GM12878 (cell line): ENCODE results near the gene DSEL. TPM values are rescaled to one million over a fixed set of nuclear protein-coding genes. Genes with fewer than 3 reads are reported as not detected.

Source experiments
- ATAC-seq: fragments of 200-7000 bp; cut with Tn5 transposase; 3 replicates; pipeline ENCODE4 v1.9.1; 2020; ENCODE audit warnings: mild to moderate bottlenecking, moderate library complexity
- BruUV-seq: library from RNA; stranded (reverse); fragments of 400-500 nt; replicated peaks from 2 replicates; lab custom pipeline; 2021; lab: Mats Ljungman, UMichigan
- CTCF ChIA-PET: fragments of 300-600 bp; sonication (Branson Sonifier 250); formaldehyde crosslinking; extraction: SDS; loops from one replicate; lab custom pipeline; 2021; ENCODE audit warnings: inconsistent platforms; lab: Yijun Ruan, JAX
- POLR2A ChIA-PET: fragments of 350-600 bp; formaldehyde crosslinking; extraction: SDS; loops from one replicate; lab custom pipeline; 2021; ENCODE audit warnings: inconsistent platforms; lab: Charles Lee
- RAD21 ChIA-PET: fragments of 300-600 bp; sonication (Branson Sonifier 250); formaldehyde crosslinking; loops from one replicate; lab custom pipeline; 2023; ENCODE audit warnings: antibody characterized with exemption; ENCODE audit not compliant: unreplicated experiment; lab: Charles Lee
- SMC1A ChIA-PET: fragments of 300-600 bp; sonication (Branson Sonifier 250); formaldehyde crosslinking; loops from one replicate; lab custom pipeline; 2023; ENCODE audit not compliant: unreplicated experiment, uncharacterized antibody; lab: Charles Lee
- DNase-seq: peaks from one replicate; pipeline ENCODE4 v3.0.0-alpha.2; 2011; ENCODE audit warnings: low read depth, low spot score
- FAIRE-seq: peaks from 3 replicates; lab custom pipeline; 2011; peaks lifted over from hg19 to GRCh38; lab: Jason Lieb, UNC
- H2AFZ ChIP-seq: 2 replicates; pipeline ENCODE4 v1.6.0; 2011; ENCODE audit warnings: low read depth, low read length, control low read depth; ENCODE audit not compliant: control insufficient read depth
- H3K27ac ChIP-seq: 2 replicates; pipeline ENCODE4 v1.5.1; 2011; ENCODE audit warnings: control low read depth; ENCODE audit not compliant: control insufficient read depth, insufficient read depth
- H3K27me3 ChIP-seq, 2 experiments: replicated peaks in 1 of 2; 2 replicates each; pipeline versions ENCODE4 v1.6.0 to v1.6.1; 2011; ENCODE audit warnings: low read length in 1 of 2; ENCODE audit not compliant: control insufficient read depth in 2 of 2, insufficient read depth in 2 of 2
- H3K36me3 ChIP-seq, 2 experiments: 2 replicates each; pipeline ENCODE4 v1.5.1; 2011; ENCODE audit warnings: low read length in 1 of 2; ENCODE audit not compliant: control insufficient read depth in 2 of 2, insufficient read depth in 2 of 2
- H3K4me1 ChIP-seq: 2 replicates; pipeline ENCODE4 v1.6.1; 2011; ENCODE audit warnings: mild to moderate bottlenecking, low read length, moderate library complexity, mixed read lengths; ENCODE audit not compliant: control insufficient read depth, insufficient read depth
- H3K4me2 ChIP-seq: 2 replicates; pipeline ENCODE4 v1.6.0; 2011; ENCODE audit warnings: control low read depth; ENCODE audit not compliant: control insufficient read depth, insufficient read depth
- H3K4me3 ChIP-seq: fragments of 200-600 bp; sonication (generic); 2 replicates; pipeline ENCODE4 v1.5.1; 2016
- H3K79me2 ChIP-seq: 2 replicates; pipeline ENCODE4 v1.6.0; 2011; ENCODE audit warnings: low read length; ENCODE audit not compliant: control insufficient read depth, insufficient read depth
- H3K9ac ChIP-seq: 2 replicates; pipeline ENCODE4 v1.8.0; 2011; ENCODE audit warnings: low read length, control low read depth, mixed read lengths; ENCODE audit not compliant: control insufficient read depth, insufficient read depth
- H3K9me3 ChIP-seq: replicated peaks from 3 replicates; pipeline ENCODE4 v1.5.1; 2011; ENCODE audit warnings: mild to moderate bottlenecking, low read length; ENCODE audit not compliant: control insufficient read depth, insufficient read depth
- H4K20me1 ChIP-seq: 2 replicates; pipeline ENCODE4 v1.6.0; 2011; ENCODE audit not compliant: control insufficient read depth, insufficient read depth
- NKRF ChIP-seq: fragments of 450-650 bp; conservative IDR thresholded peaks from 2 replicates; pipeline ENCODE4 v1.6.1; 2017; ENCODE audit warnings: mild to moderate bottlenecking, moderate library complexity
- PBX3 ChIP-seq: IDR thresholded peaks from 2 replicates; pipeline ENCODE4 v1.6.1; 2011; ENCODE audit warnings: mild to moderate bottlenecking, low read depth, low read length, moderate library complexity; ENCODE audit not compliant: insufficient replicate concordance
- SUPT20H ChIP-seq: IDR thresholded peaks from 2 replicates; pipeline ENCODE4 v1.6.1; 2011; ENCODE audit warnings: low read depth, mild to moderate bottlenecking, low read length, moderate library complexity, borderline replicate concordance; ENCODE audit not compliant: control insufficient read depth
- ZNF384 ChIP-seq: IDR thresholded peaks from 2 replicates; pipeline ENCODE4 v1.6.1; 2012; ENCODE audit warnings: low read depth, mild to moderate bottlenecking, low read length, improper control_type of control experiment, borderline replicate concordance
- WGBS: methylation state at CpG from one replicate; pipeline ENCODE4 v1.1.6; 2016; ENCODE audit warnings: low lambda C conversion rate; ENCODE audit not compliant: insufficient replicate concordance, insufficient coverage; ENCODE audit errors: missing lambda C conversion rate; 5-methylcytosine and 5-hydroxymethylcytosine counted together
- in situ Hi-C: fragments of 300-500 bp; cut with MboI; formaldehyde crosslinking; loops from 9 replicates; pipeline ENCODE4 v1.14.3; 2018; ENCODE audit warnings: mixed read lengths
- intact Hi-C: fragments of 100-400 bp; cut with micrococcal nuclease; formaldehyde crosslinking; loops from one replicate; pipeline ENCODE4 v1.14.2; 2022; ENCODE audit not compliant: unreplicated experiment
- polyA plus RNA-seq, 11 experiments: library from polyadenylated mRNA; depleted of rRNA in 4 of 11; unstranded in 6 of 11; stranded (reverse) in 5 of 11; fragments of >200 nt; fragmentation: Nextera tagmentation in 4 of 11; fragmentation: Illumina TruSeq in 1 of 11; extraction: Ambion mirVana in 4 of 11; extraction: Trizol in 1 of 11; gene quantifications; 1 replicate in 1 of 11; 2 replicates in 10 of 11; pipeline versions ENCODE4 v1.2.1 to v1.2.3, GENCODE V29; 2011 to 2016; ENCODE audit warnings: inconsistent platforms in 2 of 11, missing spikeins in 2 of 11, low read depth in 1 of 11
- total RNA-seq, 4 experiments: library from RNA; depleted of rRNA in 3 of 4; stranded (reverse); fragments of >200 nt in 3 of 4; fragmentation: Illumina TruSeq in 1 of 4; extraction: Trizol in 1 of 4; gene quantifications; 2 replicates each; pipeline versions ENCODE4 v1.2.1 to v1.2.3, GENCODE V29; 2013 to 2021

Gene DSEL
- total and polyA plus RNA-seq, 10 of the 15 experiments (the other 5 are each of a cell fraction or from before 2014, with no cell fraction given), result 0.03 TPM; not detected in 9

GRCh38 chr18:67483237-67483636, 33.3 kb downstream of the DSEL start:
- no peaks in the 10 kb centered on the region for H3K9me3 ChIP-seq
- H3K27me3 ChIP-seq, result no peaks in the 10 kb centered on the region
- no peaks in the 10 kb centered on the region for H3K4me1 ChIP-seq
- ChIA-PET CTCF (no interaction called here), SMC1A (no interaction called here), POLR2A (no interaction called here)
- no peaks in the 10 kb centered on the region for H3K36me3 ChIP-seq
- no peak overlapping the region for H3K27ac ChIP-seq
- 16% methylated on average over 2 of the region's 2 CpGs for WGBS
- no peaks in the 10 kb centered on the region for H4K20me1 ChIP-seq
- FAIRE-seq (no peak), ATAC-seq (no peak), DNase-seq (no peak)
- in situ Hi-C loops, result no loop called here
- BruUV-seq, result no TSS peak
- no peaks in the 10 kb centered on the region for H3K79me2 ChIP-seq
- no peak overlapping the region for H3K4me3 ChIP-seq
- intact Hi-C loops, result no loop called here
- no peak overlapping the region for H2AFZ ChIP-seq
- H3K9ac ChIP-seq, result no peak overlapping the region
- TF ChIP-seq ZNF384 (no peak), PBX3 (no peak), NKRF (no peak), SUPT20H (no peak)
- TF ChIP-seq, all 136 proteins: peak for 0
- no peak overlapping the region for H3K4me2 ChIP-seq
- RAD21 ChIA-PET, result no interaction called here
